Immature natural killer cell (primary cell): Measurements from ENCODE around the gene C9orf50. TPM values are rescaled to one million over a fixed set of nuclear protein-coding genes. Genes with fewer than 3 reads are reported as not detected.
A peak's percentile ranks its signal among the peaks of the same experiment; 100 is the strongest.
"Not testable (repeated sequence)": the region's sequence is repeated elsewhere in the genome, so short reads cannot be mapped to it uniquely, and the experiment has no call there.

Experiments
- DNase-seq, 3 donors: peaks; one replicate each; pipeline ENCODE4 v3.0.0; 2022; ENCODE audit warnings: mixed read lengths in 1 of 3
- H3K27ac Mint-ChIP-seq, 6 donors: one replicate each; pipeline ENCODE4 v1.8.0; 2020; ENCODE audit warnings: mixed read lengths in 6 of 6, mild to moderate bottlenecking in 5 of 6, inconsistent platforms in 4 of 6, moderate library complexity in 3 of 6
- H3K27me3 Mint-ChIP-seq, 3 donors: one replicate each; pipeline ENCODE4 v1.8.0; 2020 to 2021; ENCODE audit warnings: low read depth in 3 of 3, mild to moderate bottlenecking in 3 of 3, mixed read lengths in 3 of 3, moderate library complexity in 3 of 3, inconsistent platforms in 1 of 3
- H3K36me3 Mint-ChIP-seq, 3 donors: one replicate each; pipeline ENCODE4 v1.8.0; 2020; ENCODE audit warnings: mixed read lengths in 3 of 3, inconsistent platforms in 2 of 3, mild to moderate bottlenecking in 2 of 3
- H3K4me1 Mint-ChIP-seq, 2 donors: one replicate each; pipeline ENCODE4 v1.8.0; 2020; ENCODE audit warnings: inconsistent platforms in 2 of 2, mild to moderate bottlenecking in 2 of 2, mixed read lengths in 2 of 2, moderate library complexity in 1 of 2
- H3K4me3 Mint-ChIP-seq, 5 donors: one replicate each; pipeline ENCODE4 v1.8.0; 2020; ENCODE audit warnings: mild to moderate bottlenecking in 5 of 5, mixed read lengths in 5 of 5, inconsistent platforms in 3 of 5, moderate library complexity in 3 of 5
- H3K9me3 Mint-ChIP-seq, 6 donors: one replicate each; pipeline ENCODE4 v1.8.0; 2020; ENCODE audit warnings: mild to moderate bottlenecking in 6 of 6, mixed read lengths in 6 of 6, inconsistent platforms in 4 of 6, moderate library complexity in 3 of 6
- polyA plus RNA-seq, 3 donors: library from polyadenylated mRNA; unstranded; fragments of 300-500 nt; fragmentation: Illumina TruSeq; gene quantifications; one replicate each; pipeline ENCODE4 v1.2.3, GENCODE V29; 2021

Gene C9orf50
- not detected for polyA plus RNA-seq

- DNase-seq, result no peak
- H3K27me3 Mint-ChIP-seq, result peaks cover 15 to 23% (median 22%) of the 10 kb centered on the region in 3 donors
- peaks cover 16 to 28% of the 10 kb centered on the region in 2 donors for H3K4me1 Mint-ChIP-seq
- no peaks in the 10 kb centered on the region for H3K9me3 Mint-ChIP-seq
- peaks cover 0 to 4% (median 0%) of the 10 kb centered on the region in 3 donors for H3K36me3 Mint-ChIP-seq
- no peak within 1 kb of the TSS for H3K27ac Mint-ChIP-seq
- H3K4me3 Mint-ChIP-seq, result peak within 1 kb of the TSS in 4 of 5 donors; percentile 45 to 63 (median 56)
Observed at GRCh38 chr9:129620669-129621295, at the start of gene C9orf50. Gene C9orf50 (minus strand): TSS chr9:129621101. CDS start chr9:129620574, 527 bp downstream.

GRCh38 chr9:129669946-129670345 lies 49.0 kb upstream of the C9orf50 start:
- no peaks in the 10 kb centered on the region for H3K4me1 Mint-ChIP-seq
- H3K27ac Mint-ChIP-seq, result peak overlapping the region in 1 of 6 donors; percentile 77
- peaks cover 7 to 8% (median 7%) of the 10 kb centered on the region in 3 donors for H3K27me3 Mint-ChIP-seq
- H3K36me3 Mint-ChIP-seq, result no peaks in the 10 kb centered on the region
- no peak for DNase-seq
- H3K4me3 Mint-ChIP-seq, result no peak overlapping the region
- H3K9me3 Mint-ChIP-seq, result no peaks in the 10 kb centered on the region

- Mint-ChIP-seq H3K27ac (no peak overlapping the region), H3K27me3 (peaks cover 7 to 12% (median 8%) of the 10 kb centered on the region in 3 donors), H3K9me3 (no peaks in the 10 kb centered on the region), H3K4me3 (no peak overlapping the region), H3K4me1 (peaks cover 0 to 3% of the 10 kb centered on the region in 2 donors), H3K36me3 (no peaks in the 10 kb centered on the region)
- DNase-seq, result no peak
Observed at GRCh38 chr9:129669141-129669718, 48.3 kb upstream of the C9orf50 start.

GRCh38 chr9:129667850-129668249 lies 46.9 kb upstream of the C9orf50 start:
- Mint-ChIP-seq H3K4me1 (peaks cover 0 to 3% of the 10 kb centered on the region in 2 donors), H3K27me3 (peaks cover 7 to 9% (median 8%) of the 10 kb centered on the region in 3 donors), H3K4me3 (no peak overlapping the region), H3K9me3 (no peaks in the 10 kb centered on the region), H3K36me3 (no peaks in the 10 kb centered on the region), H3K27ac (no peak overlapping the region)
- no peak for DNase-seq

- Mint-ChIP-seq H3K36me3 (no peaks in the 10 kb centered on the region), H3K27ac (no peak overlapping the region), H3K4me3 (no peak overlapping the region), H3K4me1 (peaks cover 0 to 3% of the 10 kb centered on the region in 2 donors), H3K27me3 (peaks cover 7 to 9% (median 8%) of the 10 kb centered on the region in 3 donors), H3K9me3 (no peaks in the 10 kb centered on the region)
- no peak for DNase-seq
Observed at GRCh38 chr9:129667378-129667777, 46.5 kb upstream of the C9orf50 start.

- Mint-ChIP-seq H3K27me3 (peaks cover 7 to 9% (median 8%) of the 10 kb centered on the region in 3 donors), H3K27ac (no peak overlapping the region), H3K4me1 (peaks cover 0 to 3% of the 10 kb centered on the region in 2 donors), H3K4me3 (no peak overlapping the region), H3K36me3 (no peaks in the 10 kb centered on the region), H3K9me3 (no peaks in the 10 kb centered on the region)
- DNase-seq, result no peak
Observed at GRCh38 chr9:129666575-129666974, 45.7 kb upstream of the C9orf50 start.

- Mint-ChIP-seq H3K36me3 (no peaks in the 10 kb centered on the region), H3K4me3 (peak overlapping the region in 3 of 5 donors; percentile 27 to 46 (median 36)), H3K9me3 (no peaks in the 10 kb centered on the region), H3K27me3 (peaks cover 7 to 9% (median 8%) of the 10 kb centered on the region in 3 donors), H3K27ac (no peak overlapping the region), H3K4me1 (peaks cover 0 to 3% of the 10 kb centered on the region in 2 donors)
- DNase-seq, result no peak
Observed at GRCh38 chr9:129665814-129666520, 45.1 kb upstream of the C9orf50 start.

- Mint-ChIP-seq H3K27me3 (peaks cover 7 to 13% (median 8%) of the 10 kb centered on the region in 3 donors), H3K4me1 (peaks cover 0 to 3% of the 10 kb centered on the region in 2 donors), H3K4me3 (peak within 1 kb of the TSS; percentile 58 to 82 (median 72)), H3K9me3 (no peaks in the 10 kb centered on the region), H3K36me3 (no peaks in the 10 kb centered on the region), H3K27ac (peak within 1 kb of the TSS in 1 of 6 donors; percentile 40)
- DNase-seq, result peak; percentile 18 to 21 (median 20)
Observed at GRCh38 chr9:129665389-129665775, 44.5 kb upstream of the C9orf50 start, which contains the start of gene PRRX2. Gene PRRX2 (plus strand): TSS chr9:129665647. CDS start chr9:129665868, 221 bp downstream.

- H3K4me3 Mint-ChIP-seq, result peak overlapping the region; percentile 58 to 82 (median 72)
Observed at GRCh38 chr9:129664746-129665388, 44.0 kb upstream of the C9orf50 start.

GRCh38 chr9:129662239-129662638 lies 41.3 kb upstream of the C9orf50 start:
- not testable (repeated sequence) for H3K4me3 Mint-ChIP-seq, DNase-seq, H3K9me3 Mint-ChIP-seq, H3K36me3 Mint-ChIP-seq, H3K27ac Mint-ChIP-seq, H3K4me1 Mint-ChIP-seq, H3K27me3 Mint-ChIP-seq

More at GRCh38 chr9:129664746-129665388, 44.0 kb upstream of the C9orf50 start:
- H3K9me3 Mint-ChIP-seq, result no peaks in the 10 kb centered on the region
- H3K27me3 Mint-ChIP-seq, result peaks cover 7 to 13% (median 7%) of the 10 kb centered on the region in 3 donors
- DNase-seq, result no peak
- H3K27ac Mint-ChIP-seq, result peak overlapping the region in 1 of 6 donors; percentile 40
- peaks cover 0 to 3% of the 10 kb centered on the region in 2 donors for H3K4me1 Mint-ChIP-seq
- H3K36me3 Mint-ChIP-seq, result no peaks in the 10 kb centered on the region

GRCh38 chr9:129661029-129661428 lies 40.1 kb upstream of the C9orf50 start:
- no peaks in the 10 kb centered on the region for H3K36me3 Mint-ChIP-seq
- peaks cover 0 to 3% of the 10 kb centered on the region in 2 donors for H3K4me1 Mint-ChIP-seq
- no peak overlapping the region for H3K4me3 Mint-ChIP-seq
- DNase-seq, result no peak
- no peak overlapping the region for H3K27ac Mint-ChIP-seq
- peaks cover 0 to 9% (median 3%) of the 10 kb centered on the region in 3 donors for H3K27me3 Mint-ChIP-seq
- peaks cover 0 to 2% (median 0%) of the 10 kb centered on the region in 6 donors for H3K9me3 Mint-ChIP-seq

- H3K27me3 Mint-ChIP-seq, result peaks cover 0 to 3% (median 0%) of the 10 kb centered on the region in 3 donors
- H3K9me3 Mint-ChIP-seq, result peaks cover 0 to 4% (median 0%) of the 10 kb centered on the region in 6 donors
- no peak overlapping the region for H3K27ac Mint-ChIP-seq
- H3K4me3 Mint-ChIP-seq, result no peak overlapping the region
- no peak for DNase-seq
- no peaks in the 10 kb centered on the region for H3K36me3 Mint-ChIP-seq
- no peaks in the 10 kb centered on the region for H3K4me1 Mint-ChIP-seq
Observed at GRCh38 chr9:129656795-129657390, 36.0 kb upstream of the C9orf50 start.

GRCh38 chr9:129655696-129656095 lies 34.8 kb upstream of the C9orf50 start:
- Mint-ChIP-seq H3K27ac (no peak overlapping the region), H3K27me3 (peaks cover 0 to 1% (median 0%) of the 10 kb centered on the region in 3 donors), H3K36me3 (no peaks in the 10 kb centered on the region), H3K4me1 (no peaks in the 10 kb centered on the region), H3K4me3 (no peak overlapping the region), H3K9me3 (peaks cover 0 to 4% (median 0%) of the 10 kb centered on the region in 6 donors)
- DNase-seq, result no peak
